AG04449 (cell line): ENCODE data around the gene C16orf74.

Experiments
- CTCF ChIA-PET: fragments of 350-600 bp; formaldehyde crosslinking; extraction: SDS; loops from one replicate; lab custom pipeline; 2021; ENCODE audit warnings: antibody characterized with exemption; lab: Yijun Ruan, JAX
- POLR2A ChIA-PET: fragments of 400-600, 350-600 bp; formaldehyde crosslinking; extraction: SDS; loops from one replicate; lab custom pipeline; 2020; ENCODE audit warnings: antibody characterized with exemption, inconsistent platforms; lab: Yijun Ruan, JAX
- DNase-seq: peaks from one replicate; pipeline ENCODE4 v3.0.0-alpha.2; 2010; ENCODE audit warnings: low read depth, low spot score
- H3K4me3 ChIP-seq: 2 replicates; pipeline ENCODE4 v1.5.1; 2011; ENCODE audit warnings: low read depth, mild to moderate bottlenecking, control low read depth, low read length
- CTCF ChIP-seq: IDR thresholded peaks from one replicate; pipeline ENCODE4 v1.5.1; 2011; ENCODE audit warnings: mild to moderate bottlenecking, moderate library complexity, low read length, control low read depth, inconsistent platforms; ENCODE audit not compliant: insufficient read depth; ENCODE audit errors: missing control alignments

Gene C16orf74

GRCh38 chr16:85689950-85690320, 61.0 kb downstream of the C16orf74 start:
- POLR2A ChIA-PET: no interaction called here
- TF ChIP-seq CTCF: no peak
- DNase-seq: no peak
- CTCF ChIA-PET: interaction anchor here (1.9 to 7.2 kb wide), 2 partner anchors 15 to 28 kb away, joined by 4 to 41 read pairs; no protein-coding TSS in a partner anchor
- no peak overlapping the region for H3K4me3 ChIP-seq

GRCh38 chr16:85689285-85689949, 61.5 kb downstream of the C16orf74 start:
- CTCF ChIA-PET: interaction anchor here (1.0 to 7.2 kb wide), 3 partner anchors 14 to 30 kb away, joined by 4 to 41 read pairs (median 4); no protein-coding TSS in a partner anchor
- POLR2A ChIA-PET: no interaction called here
- no peak for DNase-seq
- H3K4me3 ChIP-seq: peak overlapping the region; percentile 57
- no peak for TF ChIP-seq CTCF

GRCh38 chr16:85688586-85689284, 62.2 kb downstream of the C16orf74 start, which contains the start of gene GINS2:
GINS2 (minus strand) TSS chr16:85688954; CDS start chr16:85688898, 56 bp downstream.
- H3K4me3 ChIP-seq: peak within 1 kb of the TSS; percentile 79
- no peak for TF ChIP-seq CTCF
- ChIA-PET CTCF (interaction anchor here (0.7 to 7.2 kb wide), 4 partner anchors 13 to 29 kb away, joined by 3 to 41 read pairs (median 4); no protein-coding TSS in a partner anchor), POLR2A (no interaction called here)
- peak; percentile 34 for DNase-seq

GRCh38 chr16:85687651-85688471, 63.0 kb downstream of the C16orf74 start:
- POLR2A ChIA-PET: no interaction called here
- CTCF ChIA-PET: interaction anchor here (0.7 to 7.2 kb wide), 2 partner anchors 12 to 30 kb away, joined by 3 to 41 read pairs; no protein-coding TSS in a partner anchor
- no peak for DNase-seq
- TF ChIP-seq CTCF: no peak
- peak overlapping the region; percentile 79 for H3K4me3 ChIP-seq

GRCh38 chr16:85686912-85687591, 63.8 kb downstream of the C16orf74 start:
- no peak for TF ChIP-seq CTCF
- ChIA-PET POLR2A (no interaction called here), CTCF (interaction anchor here (4.5 to 17.4 kb wide), 2 partner anchors 13 to 29 kb away, joined by 30 to 220 read pairs; no protein-coding TSS in a partner anchor)
- DNase-seq: no peak
- no peak overlapping the region for H3K4me3 ChIP-seq
